HepG2 (cell line): Measurements from ENCODE around the gene FAM174C. TPM values are rescaled to one million over a fixed set of nuclear protein-coding genes. Genes with fewer than 3 reads are reported as not detected.

ENCODE experiments used
- ATF7 ChIP-seq, 2 experiments: fragments of 450-650 bp in 1 of 2; sonication (generic) in 1 of 2; formaldehyde crosslinking in 1 of 2; IDR thresholded peaks; 2 replicates each; pipeline versions ENCODE4 v1.4.0 to v1.6.1; 2016 to 2020; ENCODE audit warnings: antibody characterized with exemption in 1 of 2, mild to moderate bottlenecking in 1 of 2, missing genetic modification reagents in 1 of 2
- CAMTA2 ChIP-seq: sonication (generic); formaldehyde crosslinking; IDR thresholded peaks from 2 replicates; pipeline ENCODE4 v1.4.0; 2020; ENCODE audit warnings: mild to moderate bottlenecking, missing genetic modification reagents, borderline replicate concordance
- DBP ChIP-seq: sonication (generic); formaldehyde crosslinking; IDR thresholded peaks from 2 replicates; pipeline ENCODE4 v1.4.0; 2020; ENCODE audit warnings: missing genetic modification reagents; ENCODE audit errors: not compliant biosample characterization
- HMGXB4 ChIP-seq, 2 experiments: sonication (generic) in 1 of 2; formaldehyde crosslinking in 1 of 2; IDR thresholded peaks; 2 replicates each; pipeline versions ENCODE4 v1.4.0 to v1.6.1; 2018 to 2020; ENCODE audit warnings: missing genetic modification reagents in 2 of 2, borderline replicate concordance in 1 of 2, low read depth in 1 of 2, mild to moderate bottlenecking in 1 of 2, missing biosample characterization in 1 of 2
- KDM5B ChIP-seq: sonication (generic); formaldehyde crosslinking; IDR thresholded peaks from 2 replicates; pipeline ENCODE4 v1.4.0; 2020; ENCODE audit warnings: missing genetic modification reagents, mild to moderate bottlenecking, borderline replicate concordance
- KMT2B ChIP-seq: IDR thresholded peaks from 2 replicates; pipeline ENCODE4 v1.6.1; 2016; ENCODE audit warnings: missing genetic modification reagents, missing compliant biosample characterization
- PLSCR1 ChIP-seq: sonication (generic); formaldehyde crosslinking; IDR thresholded peaks from 2 replicates; pipeline ENCODE4 v1.5.0; 2020; ENCODE audit warnings: missing genetic modification reagents, mild to moderate bottlenecking, borderline replicate concordance
- POLR2A ChIP-seq, 2 experiments: IDR thresholded peaks; 2 replicates each; pipeline ENCODE4 v1.6.1; 2011; ENCODE audit warnings: low read depth in 2 of 2, low read length in 2 of 2, mild to moderate bottlenecking in 1 of 2, moderate library complexity in 1 of 2; ENCODE audit not compliant: insufficient read depth in 1 of 2
- STAG1 ChIP-seq: sonication (generic); formaldehyde crosslinking; IDR thresholded peaks from 2 replicates; pipeline ENCODE4 v1.4.0; 2020; ENCODE audit warnings: missing genetic modification reagents
- TP53 ChIP-seq: sonication (generic); formaldehyde crosslinking; conservative IDR thresholded peaks from 2 replicates; pipeline ENCODE4 v1.4.0; 2020; ENCODE audit warnings: missing genetic modification reagents
- UBTF ChIP-seq: sonication (generic); formaldehyde crosslinking; IDR thresholded peaks from 2 replicates; pipeline ENCODE4 v1.4.0; 2020; ENCODE audit warnings: mild to moderate bottlenecking, missing genetic modification reagents
- ZBTB25 ChIP-seq: IDR thresholded peaks from 2 replicates; pipeline ENCODE4 v1.6.1; 2018; ENCODE audit warnings: missing genetic modification reagents
- ZNF101 ChIP-seq: sonication (generic); formaldehyde crosslinking; IDR thresholded peaks from 2 replicates; pipeline ENCODE4 v1.4.0; 2020; ENCODE audit warnings: mild to moderate bottlenecking, low read depth, missing genetic modification reagents, borderline replicate concordance
- ZNF343 ChIP-seq: sonication (generic); formaldehyde crosslinking; IDR thresholded peaks from 2 replicates; pipeline ENCODE4 v1.4.0; 2020; ENCODE audit warnings: mild to moderate bottlenecking, missing genetic modification reagents
- ZNF430 ChIP-seq: sonication (generic); formaldehyde crosslinking; IDR thresholded peaks from 2 replicates; pipeline ENCODE4 v1.9.0; 2021; ENCODE audit warnings: mild to moderate bottlenecking, missing genetic modification reagents
- ZNF460 ChIP-seq: sonication (generic); formaldehyde crosslinking; IDR thresholded peaks from 2 replicates; pipeline ENCODE4 v1.5.1; 2020; ENCODE audit warnings: missing genetic modification reagents, mild to moderate bottlenecking, borderline replicate concordance
- ZNF569 ChIP-seq: sonication (generic); formaldehyde crosslinking; IDR thresholded peaks from 2 replicates; pipeline ENCODE4 v1.5.0; 2020; ENCODE audit warnings: mild to moderate bottlenecking, missing genetic modification reagents, moderate library complexity, borderline replicate concordance
- ZNF674 ChIP-seq: sonication (generic); formaldehyde crosslinking; IDR thresholded peaks from 2 replicates; pipeline ENCODE4 v1.5.0; 2020; ENCODE audit warnings: low read depth, mild to moderate bottlenecking, missing genetic modification reagents
- ZNF776 ChIP-seq: sonication (generic); formaldehyde crosslinking; IDR thresholded peaks from 2 replicates; pipeline ENCODE4 v1.4.0; 2020; ENCODE audit warnings: mild to moderate bottlenecking, missing genetic modification reagents
- polyA plus RNA-seq, 8 experiments: library from polyadenylated mRNA; depleted of rRNA in 3 of 8; stranded (reverse) in 7 of 8; unstranded in 1 of 8; fragments of >200 nt; fragmentation: Illumina TruSeq in 4 of 8; extraction: Trizol in 4 of 8; gene quantifications; 2 replicates each; pipeline versions ENCODE4 v1.2.1 to v1.2.3, GENCODE V29; 2011 to 2016; ENCODE audit warnings: low read depth in 4 of 8, missing spikeins in 1 of 8, mixed read lengths in 1 of 8; ENCODE audit not compliant: insufficient read depth in 1 of 8
- total RNA-seq, 5 experiments: library from RNA; depleted of rRNA; stranded (reverse); fragments of >200 nt; fragmentation: Illumina TruSeq; extraction: Trizol; gene quantifications; 2 replicates each; pipeline ENCODE4 v1.2.3, GENCODE V29; 2016; ENCODE audit warnings: low read depth in 1 of 5

The FAM174C gene
- total and polyA plus RNA-seq, 2 of the 13 experiments (the other 11 are each of a cell fraction or from before 2014, with no cell fraction given) = 19.5 to 31.3 TPM

- TF ChIP-seq UBTF (CRISPR knock-in tag) = 0 out of 2 replicates have a peak, but pooled peaks have one; percentile 29
- no peak for TF ChIP-seq CAMTA2 (CRISPR knock-in tag)
- no peak for TF ChIP-seq ZNF776
- TF ChIP-seq KDM5B (CRISPR knock-in tag) = peak; percentile 25; the same call in 1 of the 2 replicates
- no peak for TF ChIP-seq ZNF569 (CRISPR knock-in tag)
- TF ChIP-seq PLSCR1 (CRISPR knock-in tag) = no peak
- TF ChIP-seq ZBTB25 (CRISPR knock-in tag) = 0 out of 2 replicates have a peak, but pooled peaks have one; percentile 18
- TF ChIP-seq TP53 (CRISPR knock-in tag) = no peak
- TF ChIP-seq ZNF460 (CRISPR knock-in tag) = no peak
- TF ChIP-seq POLR2A (IDR thresholded peaks at IDR 0.05; ENCODE audit: insufficient read depth in 1 of 2, low read depth in 2 of 2, low read length in 2 of 2) = peak; percentile 54 to 61; a peak in 2 of 4 replicates
- TF ChIP-seq ZNF430 = no peak
- TF ChIP-seq ZNF101 (CRISPR knock-in tag) = no peak
- no peak for TF ChIP-seq KMT2B (CRISPR knock-in tag)
- TF ChIP-seq ZNF674 (CRISPR knock-in tag) = no peak
- peak in 1 of 2 experiments; percentile 49; a peak in 1 of 4 replicates for TF ChIP-seq HMGXB4 (CRISPR knock-in tag; IDR thresholded peaks at IDR 0.05; ENCODE audit: borderline replicate concordance in 1 of 2, low read depth in 1 of 2)
- no peak for TF ChIP-seq ATF7 (IDR thresholded peaks at IDR 0.05)
- peak; percentile 12; the same call in 1 of the 2 replicates for TF ChIP-seq ATF7 (CRISPR knock-in tag; IDR thresholded peaks at IDR 0.05)
- no peak for TF ChIP-seq DBP (CRISPR knock-in tag)
- TF ChIP-seq STAG1 (CRISPR knock-in tag) = no peak
- TF ChIP-seq ZNF343 (CRISPR knock-in tag) = no peak
Observed at GRCh38 chr19:1253514-1254080, 21.7 kb upstream of the FAM174C start (continued).
